Caki2 (cell line): Measurements from ENCODE around the gene PPP1R26. TPM values are rescaled to one million over a fixed set of nuclear protein-coding genes. Genes with fewer than 3 reads are reported as not detected.

ENCODE experiments used
- DNase-seq: peaks from one replicate; pipeline ENCODE4 v3.0.0-alpha.2; 2015; ENCODE audit warnings: low read depth
- in situ Hi-C: cut with HindIII; loops from 2 replicates; pipeline ENCODE4 v1.10.0; 2016; ENCODE audit warnings: low sequenced_read_pairs, low pct_unique_long_range_greater_than_20kb, mixed read lengths
- total RNA-seq: library from RNA; depleted of rRNA; stranded (reverse); fragments of >200 nt; shearing (Covaris generic); gene quantifications from 2 replicates; pipeline ENCODE4 v1.2.3, GENCODE V29; 2014; ENCODE audit warnings: low replicate concordance

PPP1R26 gene
- total RNA-seq, 1 experiment from 2014 or later, result 32.4 TPM

DNA sequence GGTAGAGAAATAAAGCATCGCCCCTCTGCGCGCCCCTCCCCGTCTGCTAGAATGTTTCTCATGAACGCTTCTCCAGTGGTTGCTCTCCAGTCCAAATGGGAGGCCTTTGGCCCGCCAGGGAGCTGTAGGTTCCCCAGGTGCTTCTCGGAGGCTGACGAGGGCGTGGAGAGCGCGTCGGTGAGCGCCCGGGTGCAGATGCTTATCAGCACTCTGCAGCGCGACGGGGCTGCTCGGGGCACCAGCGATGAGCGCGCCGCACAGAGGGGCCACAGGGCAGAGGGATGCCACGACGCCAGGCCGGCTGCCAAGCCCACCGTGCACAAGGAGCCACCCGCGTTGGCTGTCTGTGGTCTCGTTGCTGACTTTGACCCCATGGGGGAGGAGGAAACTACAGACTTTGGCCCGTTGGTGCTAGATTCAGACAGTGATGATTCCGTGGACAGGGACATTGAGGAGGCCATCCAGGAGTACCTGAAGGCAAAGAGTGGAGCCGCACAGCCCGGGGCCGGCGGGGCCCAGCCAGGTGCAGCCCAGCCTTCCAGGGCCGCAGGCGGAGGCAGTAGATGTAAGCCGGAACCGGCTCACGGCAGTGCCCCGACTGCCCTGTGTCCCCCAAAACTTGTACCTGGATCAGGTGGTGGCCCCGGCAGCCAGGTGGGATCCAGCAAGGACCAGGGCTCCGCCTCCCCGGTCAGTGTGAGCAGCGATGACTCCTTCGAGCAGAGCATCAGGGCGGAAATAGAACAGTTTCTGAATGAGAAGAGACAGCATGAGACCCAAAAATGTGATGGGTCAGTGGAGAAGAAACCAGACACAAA, 5.1 kb downstream of the PPP1R26 start:
- in situ Hi-C loops, result no loop called here
- no peak for DNase-seq

DNA sequence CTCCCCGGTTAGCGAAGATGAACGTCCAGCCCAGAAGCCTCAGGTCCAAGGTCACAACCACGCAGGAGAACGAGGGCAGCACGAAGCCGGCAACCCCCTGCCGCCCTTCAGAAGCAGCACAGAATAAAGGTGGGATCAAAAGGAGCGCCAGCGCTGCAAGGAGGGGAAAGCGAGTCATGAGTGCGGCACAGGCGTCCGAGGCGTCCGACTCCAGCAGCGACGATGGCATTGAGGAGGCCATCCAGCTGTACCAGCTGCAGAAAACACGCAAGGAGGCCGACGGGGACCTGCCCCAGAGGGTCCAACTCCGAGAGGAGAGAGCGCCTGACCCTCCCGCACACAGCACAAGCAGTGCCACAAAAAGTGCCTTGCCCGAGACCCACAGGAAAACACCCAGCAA, 5.8 kb downstream of the PPP1R26 start:
- in situ Hi-C loops, result no loop called here

DNA sequence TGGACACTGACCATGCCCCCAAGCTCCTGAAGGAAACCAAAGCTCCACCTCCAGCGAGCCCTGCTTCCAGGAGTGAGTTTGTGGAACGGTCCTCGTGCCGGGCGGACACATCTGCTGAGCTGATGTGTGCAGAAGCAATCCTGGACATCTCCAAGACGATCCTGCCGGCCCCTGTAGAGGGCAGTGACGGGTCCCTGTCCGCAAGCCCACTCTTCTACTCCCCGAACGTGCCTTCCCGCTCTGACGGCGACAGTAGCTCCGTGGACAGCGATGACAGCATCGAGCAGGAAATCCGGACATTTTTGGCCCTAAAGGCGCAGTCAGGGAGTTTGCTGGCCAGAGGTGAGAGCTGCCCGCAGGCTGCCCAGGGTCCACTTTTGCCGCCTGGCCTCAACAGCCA, 6.2 kb downstream of the PPP1R26 start:
- DNase-seq, result no peak
- in situ Hi-C loops, result no loop called here

More for the DNA sequence above, 5.8 kb downstream of the PPP1R26 start:
- no peak for DNase-seq

DNA sequence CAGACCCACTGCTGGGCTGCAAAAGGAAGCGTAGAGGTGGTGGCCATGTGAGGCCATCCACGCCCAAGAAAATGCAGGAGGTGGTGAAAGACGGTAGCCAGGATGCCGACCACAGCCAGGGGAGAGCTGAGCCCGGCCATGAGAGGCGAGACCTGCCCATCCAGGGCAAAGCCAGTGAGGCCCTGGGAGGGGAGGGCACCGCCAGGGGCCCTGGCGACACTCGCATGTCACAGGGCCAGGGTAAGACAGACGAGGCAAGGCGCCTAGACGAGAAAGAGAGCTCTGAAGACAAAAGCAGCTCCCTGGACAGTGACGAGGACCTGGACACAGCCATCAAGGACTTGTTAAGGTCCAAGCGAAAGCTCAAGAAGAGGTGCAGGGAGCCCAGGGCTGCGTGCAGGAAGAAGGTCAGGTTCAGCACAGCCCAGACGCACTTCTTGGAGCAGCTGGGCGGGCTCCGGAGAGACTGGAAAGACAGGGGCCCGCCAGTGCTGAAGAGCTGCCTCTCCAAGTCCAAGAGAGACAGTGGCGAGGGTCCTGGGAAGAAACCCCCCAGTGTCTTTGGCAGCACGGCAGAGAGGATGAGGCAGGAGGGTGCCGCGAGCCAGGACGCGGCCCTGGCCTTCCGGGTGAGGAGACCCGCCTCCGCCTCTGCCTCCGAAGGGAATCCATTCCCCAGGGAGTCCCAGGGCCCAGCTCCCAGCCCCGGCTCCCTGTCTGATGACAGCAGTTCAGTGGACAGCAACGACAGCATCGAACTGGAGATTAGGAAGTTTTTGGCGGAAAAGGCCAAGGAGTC, 6.9 kb downstream of the PPP1R26 start:
- no peak for DNase-seq
- in situ Hi-C loops, result no loop called here

DNA sequence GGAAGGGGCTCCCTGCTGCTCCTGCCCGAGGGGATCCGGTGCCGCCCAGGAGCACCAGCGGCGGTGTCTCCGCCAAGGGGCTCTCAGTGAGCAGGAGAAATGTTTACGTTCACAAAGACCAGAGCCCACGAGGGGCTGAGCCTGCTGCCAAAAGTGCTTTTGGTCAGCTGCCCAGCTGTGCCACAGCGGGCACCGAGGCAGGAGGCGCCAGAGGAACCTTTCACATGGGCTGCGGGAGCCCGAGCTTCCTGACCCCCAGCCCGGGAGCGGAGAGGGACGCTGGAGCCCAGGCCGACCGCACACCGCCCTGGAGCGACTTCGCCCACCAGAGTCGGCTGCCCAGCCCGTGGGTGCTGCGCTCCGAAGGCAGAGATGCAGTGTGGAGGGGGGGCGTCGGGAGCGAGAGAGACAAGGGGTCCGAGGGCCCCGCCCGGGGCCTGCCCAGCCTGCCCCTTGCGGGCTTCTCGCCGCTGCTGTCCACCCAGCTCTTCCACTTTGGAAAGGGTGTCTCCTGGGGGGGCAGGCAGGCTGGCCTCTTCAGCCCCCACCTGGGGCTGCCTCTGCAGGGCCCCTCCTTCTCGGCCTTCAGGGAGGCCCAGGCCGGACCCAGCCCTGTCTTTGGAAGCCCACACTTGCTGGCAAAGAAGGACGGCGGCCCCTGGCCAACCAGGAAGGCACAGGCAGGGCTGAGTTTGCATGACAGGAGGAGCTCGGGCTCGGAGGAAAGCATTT, 7.9 kb downstream of the PPP1R26 start:
- DNase-seq, result no peak
- in situ Hi-C loops, result no loop called here

DNA sequence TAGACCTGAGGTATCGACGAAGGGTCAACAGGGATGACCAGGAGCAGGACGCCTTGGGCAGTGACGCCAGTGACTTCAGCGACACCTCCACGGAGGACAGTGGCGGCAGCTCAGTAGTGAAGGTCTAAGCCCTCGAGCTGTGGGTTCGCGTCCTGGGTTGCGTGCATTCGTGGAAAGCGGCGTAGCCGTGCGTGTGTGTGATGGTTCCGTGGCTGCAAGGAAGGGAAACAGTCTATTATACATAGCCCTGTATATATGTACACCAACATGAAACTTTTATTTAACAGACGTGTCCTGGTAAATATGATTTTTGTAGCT, 8.4 kb downstream of the PPP1R26 start:
- DNase-seq, result no peak
- in situ Hi-C loops, result no loop called here

- in situ Hi-C loops, result no loop called here
Observed at GRCh38 chr9:135488527-135488926, 8.9 kb downstream of the PPP1R26 start.

GRCh38 chr9:135489188-135489906, 9.8 kb downstream of the PPP1R26 start:
- DNase-seq, result no peak
- in situ Hi-C loops, result no loop called here

More at GRCh38 chr9:135488527-135488926, 8.9 kb downstream of the PPP1R26 start:
- DNase-seq, result no peak

GRCh38 chr9:135490166-135490870, 10.7 kb downstream of the PPP1R26 start:
- no peak for DNase-seq
- in situ Hi-C loops, result no loop called here

DNA sequence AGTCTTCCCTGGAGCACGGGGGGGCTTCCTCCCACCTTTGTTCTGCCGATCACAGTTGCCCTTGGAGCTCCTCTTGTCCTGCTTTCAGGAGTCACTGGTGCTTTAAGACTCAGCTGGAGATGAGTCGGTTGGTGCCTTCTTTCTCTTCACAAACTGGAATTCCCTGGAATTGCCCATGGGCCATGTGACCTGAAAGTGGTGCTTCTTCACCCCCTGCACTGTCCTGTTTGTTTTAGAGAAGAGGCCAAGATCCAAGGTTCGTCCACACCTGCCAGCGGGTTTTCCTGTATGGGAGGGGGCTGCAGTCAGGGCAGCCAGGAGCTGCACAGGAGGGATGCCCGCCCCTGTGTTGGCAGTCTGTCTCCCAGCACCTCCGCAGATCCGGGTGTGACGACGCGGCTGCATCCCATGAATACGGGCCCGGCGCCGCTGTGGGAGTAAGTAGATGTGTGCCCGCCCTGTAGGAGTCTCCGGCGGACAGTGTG, 11.4 kb downstream of the PPP1R26 start:
- in situ Hi-C loops, result no loop called here
- DNase-seq, result no peak

DNA sequence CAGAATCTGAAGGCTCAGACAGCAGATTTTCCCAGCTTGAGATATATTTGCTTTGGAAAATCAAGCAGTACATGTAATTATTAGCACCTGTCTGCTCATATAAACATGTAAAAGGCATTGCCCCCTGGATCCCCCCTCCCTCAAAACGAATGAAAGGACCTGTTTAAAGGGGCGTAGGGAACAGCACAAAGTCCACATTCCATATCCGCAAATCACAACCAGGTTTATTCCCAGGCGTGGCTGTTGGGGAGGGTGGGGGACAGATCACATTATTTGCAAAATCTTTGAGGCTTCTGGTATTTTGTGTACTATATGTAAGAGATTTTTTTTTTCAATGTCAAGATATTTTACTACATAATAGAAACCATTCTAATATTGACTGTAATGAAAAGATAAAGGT, 12.2 kb downstream of the PPP1R26 start:
- in situ Hi-C loops, result no loop called here
- DNase-seq, result no peak

GRCh38 chr9:135492886-135493669, 13.5 kb downstream of the PPP1R26 start:
- no peak for DNase-seq
- in situ Hi-C loops, result no loop called here

DNA sequence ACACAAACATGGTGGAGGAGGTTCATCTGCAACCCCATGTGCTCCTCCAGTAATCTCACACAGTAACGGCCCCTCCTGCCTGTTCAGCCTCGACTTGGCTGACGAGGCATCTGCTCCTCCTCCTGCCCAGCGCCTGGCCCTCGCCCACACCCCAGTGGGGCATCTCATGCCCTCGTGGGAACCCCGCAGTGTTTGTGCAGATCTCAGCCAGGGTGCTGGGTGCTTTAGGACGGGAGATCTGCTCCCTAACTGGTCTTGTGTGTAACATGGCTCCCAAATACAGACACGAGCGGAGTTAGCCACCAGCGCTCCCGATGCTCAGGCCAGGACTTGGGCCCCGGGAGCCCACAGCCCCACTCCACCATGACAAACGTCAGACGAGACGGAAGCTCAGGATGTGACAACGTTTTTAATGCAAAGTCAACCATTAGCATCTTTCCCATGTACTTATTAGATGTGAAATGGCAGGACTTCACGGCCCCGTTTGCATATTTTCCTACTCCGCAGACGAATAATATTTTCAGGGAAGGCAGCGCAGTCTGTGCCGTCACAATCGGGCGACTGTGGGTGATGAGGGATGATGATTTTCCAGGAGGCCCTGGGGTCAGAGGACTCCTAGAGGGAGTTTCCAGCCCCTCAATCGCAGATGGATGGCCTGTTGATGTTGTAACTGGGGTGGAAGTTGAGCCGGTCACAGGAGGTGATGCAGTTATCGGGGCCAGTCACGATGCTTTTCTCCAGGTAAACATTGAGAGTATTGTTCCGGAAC, 15.4 kb downstream of the PPP1R26 start:
- in situ Hi-C loops, result no loop called here
- DNase-seq, result no peak

GRCh38 chr9:135498381-135499126, 19.0 kb downstream of the PPP1R26 start:
- in situ Hi-C loops, result no loop called here
- DNase-seq, result no peak

DNA sequence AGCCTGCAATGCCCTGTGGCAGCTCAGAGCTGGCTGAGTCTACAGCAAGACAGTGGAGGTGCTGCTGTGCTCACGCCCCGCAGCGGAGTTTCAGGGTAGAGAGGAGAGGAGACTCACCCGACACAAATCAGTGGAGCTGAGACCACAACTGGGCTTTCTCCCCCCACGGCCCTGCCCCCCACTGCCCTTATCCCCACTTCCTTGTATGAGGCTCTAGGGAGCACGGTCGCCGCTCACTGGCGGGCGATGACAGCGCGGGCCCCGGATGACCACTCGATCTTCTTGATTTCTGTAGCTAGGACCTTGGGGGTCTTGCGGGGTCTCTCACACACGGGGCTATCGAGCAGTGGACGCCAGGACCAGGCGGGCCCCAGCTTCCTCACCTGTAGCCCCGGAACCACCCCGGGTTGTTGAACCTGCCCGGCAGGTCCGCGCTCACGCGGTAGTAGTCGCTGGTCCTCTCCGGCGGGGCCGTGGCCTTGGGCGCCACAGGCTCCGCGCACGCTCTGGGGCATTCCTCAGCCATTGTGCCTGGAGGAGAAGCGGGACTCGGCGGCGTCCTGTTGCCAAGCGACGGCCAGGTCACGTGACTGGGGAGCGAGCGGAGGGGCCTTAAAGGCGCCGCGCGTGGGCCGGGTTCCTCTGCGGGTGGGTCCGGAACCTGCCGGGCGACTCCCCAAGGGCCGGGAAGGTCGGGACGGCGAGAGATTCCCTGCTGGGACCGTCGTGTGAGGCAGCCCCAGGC, 19.9 kb downstream of the PPP1R26 start:
- peak; percentile 82 for DNase-seq
- in situ Hi-C loops, result no loop called here
